MCF 10A (cell line): ENCODE measurements around the gene RNF123. TPM values are rescaled to one million over a fixed set of nuclear protein-coding genes. Genes with fewer than 3 reads are reported as not detected.

Experiments
- BruUV-seq: library from RNA; stranded (reverse); fragments of 400-500 nt; replicated peaks from 2 replicates; lab custom pipeline; 2021; lab: Mats Ljungman, UMichigan
- CTCF ChIA-PET: fragments of 300-600 bp; sonication (Branson Sonifier 250); formaldehyde crosslinking; extraction: SDS; loops from one replicate; lab custom pipeline; 2021; ENCODE audit warnings: antibody characterized with exemption, inconsistent platforms; lab: Yijun Ruan, JAX
- POLR2A ChIA-PET: fragments of 300-600, 350-650 bp; sonication (Branson Sonifier 250); formaldehyde crosslinking; extraction: SDS; loops from one replicate; lab custom pipeline; 2020; ENCODE audit warnings: antibody characterized with exemption, inconsistent platforms; lab: Yijun Ruan, JAX
- DNase-seq: peaks from one replicate; pipeline ENCODE4 v3.0.0-alpha.2; 2018; ENCODE audit not compliant: unreplicated experiment
- H3K27ac Mint-ChIP-seq: one replicate; pipeline ENCODE4 v1.8.0; 2022; ENCODE audit warnings: mild to moderate bottlenecking, low read depth, mixed read lengths; ENCODE audit not compliant: unreplicated experiment
- H3K27me3 Mint-ChIP-seq: one replicate; pipeline ENCODE4 v1.8.0; 2022; ENCODE audit warnings: mixed read lengths; ENCODE audit not compliant: insufficient read depth, unreplicated experiment
- H3K36me3 Mint-ChIP-seq: one replicate; pipeline ENCODE4 v1.8.0; 2022; ENCODE audit warnings: mild to moderate bottlenecking, moderate library complexity, mixed read lengths; ENCODE audit not compliant: insufficient read depth, unreplicated experiment
- H3K4me1 Mint-ChIP-seq: one replicate; pipeline ENCODE4 v1.8.0; 2022; ENCODE audit warnings: mixed read lengths; ENCODE audit not compliant: insufficient read depth, unreplicated experiment
- H3K4me3 Mint-ChIP-seq: one replicate; pipeline ENCODE4 v1.8.0; 2022; ENCODE audit warnings: mild to moderate bottlenecking, moderate library complexity, mixed read lengths; ENCODE audit not compliant: unreplicated experiment
- H3K9me3 Mint-ChIP-seq: one replicate; pipeline ENCODE4 v1.8.0; 2022; ENCODE audit warnings: mixed read lengths; ENCODE audit not compliant: unreplicated experiment
- CTCF ChIP-seq: fragments of 200-600 bp; IDR thresholded peaks from one replicate; pipeline ENCODE4 v1.8.0; 2022; ENCODE audit warnings: antibody characterized with exemption, mild to moderate bottlenecking; ENCODE audit not compliant: unreplicated experiment
- intact Hi-C: fragments of 100-400 bp; cut with micrococcal nuclease; formaldehyde crosslinking; loops from 2 replicates; pipeline ENCODE4 v1.14.1; 2022
- total RNA-seq: library from RNA; stranded (reverse); gene quantifications from 2 replicates; pipeline ENCODE4 v1.2.3, GENCODE V29; 2022

Gene RNF123
- total RNA-seq, 1 experiment from 2014 or later: 48.6 TPM

- no peak for TF ChIP-seq CTCF
- CTCF ChIA-PET: interaction anchor here (1.0 to 5.3 kb wide), 2 partner anchors 31 to 129 kb away, joined by 6 to 232 read pairs; no protein-coding TSS in a partner anchor
- no peak overlapping the region for H3K4me3 Mint-ChIP-seq
- no TSS peak for BruUV-seq
- peaks cover 18% of the 10 kb centered on the region for H3K4me1 Mint-ChIP-seq
- POLR2A ChIA-PET: interaction anchor here (1.0 to 1.9 kb wide), 5 partner anchors 55 to 168 kb away, joined by 3 to 19 read pairs (median 3); partner anchors contain the start of gene GMPPB
- H3K36me3 Mint-ChIP-seq: peaks cover 2% of the 10 kb centered on the region
- intact Hi-C loops: no loop called here
- peak; percentile 55 for DNase-seq
- H3K27me3 Mint-ChIP-seq: no peaks in the 10 kb centered on the region
- H3K27ac Mint-ChIP-seq: no peak overlapping the region
- no peaks in the 10 kb centered on the region for H3K9me3 Mint-ChIP-seq
Observed at GRCh38 chr3:49668861-49669260, 20.5 kb upstream of the RNF123 start.

- intact Hi-C loops: no loop called here
- POLR2A ChIA-PET: interaction anchor here (1.0 to 1.9 kb wide), 6 partner anchors 26 to 168 kb away, joined by 3 to 19 read pairs (median 3); partner anchors contain the start of gene GMPPB
Observed at GRCh38 chr3:49669352-49669751, 20.0 kb upstream of the RNF123 start.

GRCh38 chr3:49670940-49671290 lies 18.4 kb upstream of the RNF123 start:
- peaks cover 12% of the 10 kb centered on the region for H3K4me1 Mint-ChIP-seq
- H3K9me3 Mint-ChIP-seq: no peaks in the 10 kb centered on the region
- intact Hi-C loops: loop anchor here (1.0 to 5.0 kb wide), 3 partner anchors 105 to 219 kb away; no protein-coding TSS in a partner anchor
- ChIA-PET CTCF (interaction anchor here (0.6 to 5.3 kb wide), 22 partner anchors 8 to 195 kb away, joined by 3 to 232 read pairs (median 4); no protein-coding TSS in a partner anchor), POLR2A (interaction anchor here (0.7 to 3.3 kb wide), 2 partner anchors 131 to 133 kb away, joined by 4 to 51 read pairs; no protein-coding TSS in a partner anchor)
- no peak overlapping the region for H3K4me3 Mint-ChIP-seq
- TF ChIP-seq CTCF: no peak
- no peaks in the 10 kb centered on the region for H3K27me3 Mint-ChIP-seq
- no TSS peak for BruUV-seq
- no peak for DNase-seq
- H3K36me3 Mint-ChIP-seq: peaks cover 8% of the 10 kb centered on the region
- no peak overlapping the region for H3K27ac Mint-ChIP-seq

More at GRCh38 chr3:49669352-49669751, 20.0 kb upstream of the RNF123 start:
- no peak for TF ChIP-seq CTCF
- DNase-seq: no peak
- Mint-ChIP-seq H3K27me3 (no peaks in the 10 kb centered on the region), H3K4me3 (no peak overlapping the region), H3K4me1 (peaks cover 18% of the 10 kb centered on the region), H3K36me3 (peaks cover 7% of the 10 kb centered on the region), H3K9me3 (no peaks in the 10 kb centered on the region), H3K27ac (no peak overlapping the region)
- no TSS peak for BruUV-seq
- CTCF ChIA-PET: interaction anchor here (0.6 to 5.3 kb wide), 3 partner anchors 13 to 130 kb away, joined by 4 to 232 read pairs (median 6); no protein-coding TSS in a partner anchor

GRCh38 chr3:49671291-49672288 lies 17.8 kb upstream of the RNF123 start:
- Mint-ChIP-seq H3K9me3 (no peaks in the 10 kb centered on the region), H3K36me3 (peaks cover 12% of the 10 kb centered on the region), H3K4me1 (peaks cover 12% of the 10 kb centered on the region), H3K27ac (no peak overlapping the region), H3K4me3 (peak overlapping the region; percentile 62), H3K27me3 (no peaks in the 10 kb centered on the region)
- TF ChIP-seq CTCF: peak; percentile 89
- DNase-seq: peak; percentile 80
- POLR2A ChIA-PET: interaction anchor here (0.6 to 3.3 kb wide), 6 partner anchors 105 to 148 kb away, joined by 3 to 51 read pairs (median 4); partner anchors contain the start of genes BSN and INKA1
- intact Hi-C loops: loop anchor here (1.0 to 5.0 kb wide), 3 partner anchors 105 to 219 kb away; no protein-coding TSS in a partner anchor
- CTCF ChIA-PET: interaction anchor here (0.6 to 5.3 kb wide), 37 partner anchors 8 to 313 kb away, joined by 3 to 232 read pairs (median 4); no protein-coding TSS in a partner anchor
- BruUV-seq: no TSS peak
